Cardiac septum (tissue), 1 donor: ENCODE results near the gene SLC19A2. TPM values are rescaled to one million over a fixed set of nuclear protein-coding genes. Genes with fewer than 3 reads are reported as not detected.
"Not testable (repeated sequence)": the region's sequence is repeated elsewhere in the genome, so short reads cannot be mapped to it uniquely, and the experiment has no call there.

Experiments
- DNase-seq: peaks from one replicate; pipeline ENCODE4 v3.0.0-alpha.2; 2020; ENCODE audit warnings: low spot score
- intact Hi-C: fragments of 100-400 bp; cut with DNase I; formaldehyde crosslinking; loops from one replicate; pipeline ENCODE4 v1.14.0; 2022
- long read RNA-seq: library from polyadenylated mRNA; unstranded; transcript quantifications from one replicate; pipeline ENCODE4 v2.0.0, GENCODE V29; 2021
- total RNA-seq: library from RNA; stranded (reverse); fragmentation: NEBNext Ultra II Directional; extraction: Animal tissue kit (Norgen Biotek cat#: 25700); gene quantifications from one replicate; pipeline ENCODE4 v1.2.1, GENCODE V29; 2021
- donor health status: DM: no; HTN: no; CAD: no.

Gene SLC19A2
- total RNA-seq = 5.1 TPM
- long read RNA-seq, transcript SLC19A2-201 (6 exons, 3,671 nt) = major isoform, 7 of 10 reads
- long read RNA-seq, partial matches to known transcripts = 2 of 10 reads
- long read RNA-seq, other reads (novel, unspliced or antisense) = 1 of 10 reads

DNA sequence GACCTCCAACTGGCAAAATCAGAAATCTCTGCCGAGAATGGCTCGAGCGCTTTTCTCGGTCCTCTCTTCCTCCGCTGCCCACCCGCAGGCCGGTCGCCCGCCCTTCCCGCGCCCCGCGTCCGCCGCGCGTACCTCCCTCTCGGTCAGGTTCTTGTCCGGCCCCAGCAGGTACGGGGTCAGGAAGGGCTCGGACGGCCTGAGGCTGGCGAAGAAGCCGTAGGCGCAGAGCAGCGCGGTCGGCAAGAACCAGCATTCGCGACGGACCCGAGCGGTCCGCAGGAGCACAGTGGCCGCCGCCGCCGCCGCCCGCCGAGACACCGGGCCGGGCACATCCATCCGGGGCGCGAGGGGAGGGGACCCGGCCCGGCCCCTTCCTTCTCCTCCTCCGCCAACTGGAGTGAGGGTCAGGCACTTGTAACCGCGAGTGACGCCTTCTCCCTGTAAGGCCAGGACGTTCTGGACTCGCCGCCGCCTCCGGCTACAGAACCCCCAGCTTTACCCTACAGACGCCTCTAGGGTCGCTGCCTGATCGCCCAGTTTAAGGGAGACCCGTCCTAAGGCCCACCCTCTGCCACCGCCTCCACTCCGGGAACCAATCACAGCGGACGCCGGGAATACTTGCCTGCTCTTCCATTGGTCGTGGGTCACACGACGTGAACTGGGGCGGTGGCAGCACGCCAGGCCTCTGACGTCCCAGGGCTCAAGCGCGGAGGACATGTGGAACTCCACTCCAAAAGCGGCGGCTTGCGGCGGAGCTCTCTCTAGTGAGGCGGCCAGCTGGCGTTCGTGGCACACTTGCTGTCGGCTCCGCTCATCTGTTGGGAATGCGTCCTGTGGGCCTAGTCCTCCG lies at the start of gene SLC19A2:
Gene SLC19A2 (minus strand): TSS at position 514 of the 850 bp plus-strand sequence. CDS start 178 bp downstream, at position 336.
- intact Hi-C loops = loop anchor here (10.0 kb wide), 1 partner anchor 121 kb away; the partner anchor contains the start of genes BLZF1 and NME7
- peak; percentile 100 for DNase-seq

DNA sequence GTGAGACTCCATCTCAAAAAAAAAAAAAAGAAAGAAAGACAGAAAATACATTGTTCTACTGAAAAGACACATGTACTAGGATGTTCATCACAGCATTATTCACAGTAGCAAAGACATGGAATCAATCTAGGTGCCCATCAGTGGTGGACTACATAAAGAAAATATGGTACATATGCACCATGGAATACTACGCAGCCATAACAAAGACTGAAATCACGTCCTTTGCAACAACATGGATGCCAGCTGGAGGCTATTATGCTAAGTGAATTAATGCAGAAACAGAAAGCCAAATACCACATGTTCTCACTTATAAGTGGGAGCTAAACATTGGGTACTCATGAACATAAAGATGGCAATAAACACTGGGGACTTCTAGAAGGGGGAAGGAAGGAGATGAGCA lies 48.9 kb upstream of the SLC19A2 start:
- DNase-seq = no peak
- intact Hi-C loops = no loop called here

DNA sequence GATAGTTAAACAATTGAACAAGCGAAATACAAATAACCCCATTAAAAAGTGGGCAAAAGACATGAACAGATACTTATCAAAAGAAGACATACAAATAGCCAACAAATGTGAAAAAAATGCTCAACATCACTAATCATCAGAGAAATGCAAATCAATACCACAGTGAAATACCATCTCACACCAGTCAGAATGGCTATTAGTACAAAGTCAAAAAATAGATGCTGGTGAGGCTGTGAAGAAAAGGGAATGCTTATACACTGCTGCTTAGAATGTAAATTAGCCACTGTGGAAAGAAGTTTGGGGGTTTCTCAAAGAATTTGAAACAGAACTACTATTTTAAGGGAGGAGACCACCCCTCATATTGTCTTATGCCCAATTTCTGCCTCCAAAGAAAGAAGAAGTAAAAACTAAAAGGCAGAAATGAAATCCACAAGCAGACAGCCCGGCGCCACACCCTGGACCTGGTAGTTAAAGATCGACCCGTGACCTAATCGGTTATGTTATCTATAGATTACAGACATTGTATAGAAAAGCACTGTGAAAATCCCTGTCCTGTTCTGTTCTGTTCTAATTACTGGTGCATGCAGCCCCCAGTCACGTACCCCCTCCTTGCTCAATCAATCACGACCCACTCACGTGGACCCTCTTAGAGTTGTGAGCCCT lies 47.9 kb upstream of the SLC19A2 start:
- intact Hi-C loops = not testable (repeated sequence)

DNA sequence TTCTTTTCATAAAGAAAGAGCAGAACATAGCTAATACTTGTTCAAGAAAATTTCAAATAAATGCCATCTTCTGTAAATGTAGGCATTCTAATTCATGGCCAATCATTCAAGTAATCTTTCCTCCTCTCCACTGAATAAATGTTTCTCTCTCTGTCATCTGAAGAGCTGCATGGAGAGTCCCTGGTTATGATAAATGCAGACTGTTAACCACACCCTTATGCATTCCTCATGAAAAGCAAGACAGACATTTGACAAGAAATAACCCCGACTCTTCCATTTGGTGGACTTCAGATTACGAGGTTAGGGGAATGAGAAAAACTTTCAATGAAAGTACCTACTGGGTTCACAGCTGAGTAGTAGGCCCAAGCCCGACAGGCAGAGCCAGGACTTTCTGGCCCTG lies 44.7 kb upstream of the SLC19A2 start:
- intact Hi-C loops = no loop called here
- DNase-seq = no peak

More for the DNA sequence above, 47.9 kb upstream of the SLC19A2 start:
- not testable (repeated sequence) for DNase-seq

DNA sequence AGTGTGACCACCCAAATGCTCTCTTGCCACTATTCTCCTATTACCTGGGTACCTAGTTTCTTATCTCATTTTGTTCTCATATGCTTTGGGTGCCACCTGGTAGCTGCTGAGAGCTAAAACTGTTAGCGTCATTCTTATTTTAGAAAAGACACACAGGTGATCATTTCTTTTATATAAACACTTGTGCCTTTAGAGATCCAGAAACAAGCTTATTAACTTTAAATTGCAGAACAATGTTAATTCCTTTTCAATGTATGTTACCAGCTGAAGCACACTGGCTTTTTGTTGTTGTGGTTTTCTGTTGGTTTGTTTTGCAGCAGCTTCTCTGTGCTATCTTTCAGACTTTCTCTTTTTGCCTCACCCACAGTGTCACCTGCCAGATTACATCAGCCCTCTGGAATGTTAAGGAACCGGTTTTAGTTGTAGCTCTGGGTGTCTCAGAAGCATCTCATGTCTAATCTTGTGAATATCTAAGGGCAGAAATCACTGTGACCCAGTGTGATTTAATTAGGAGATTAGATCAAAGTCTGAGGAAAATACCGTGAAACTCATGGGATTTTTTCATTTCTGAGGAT lies 43.4 kb upstream of the SLC19A2 start:
- no peak for DNase-seq
- intact Hi-C loops = no loop called here

GRCh38 chr1:169528215-169529067 lies 42.7 kb upstream of the SLC19A2 start:
- intact Hi-C loops = no loop called here

DNA sequence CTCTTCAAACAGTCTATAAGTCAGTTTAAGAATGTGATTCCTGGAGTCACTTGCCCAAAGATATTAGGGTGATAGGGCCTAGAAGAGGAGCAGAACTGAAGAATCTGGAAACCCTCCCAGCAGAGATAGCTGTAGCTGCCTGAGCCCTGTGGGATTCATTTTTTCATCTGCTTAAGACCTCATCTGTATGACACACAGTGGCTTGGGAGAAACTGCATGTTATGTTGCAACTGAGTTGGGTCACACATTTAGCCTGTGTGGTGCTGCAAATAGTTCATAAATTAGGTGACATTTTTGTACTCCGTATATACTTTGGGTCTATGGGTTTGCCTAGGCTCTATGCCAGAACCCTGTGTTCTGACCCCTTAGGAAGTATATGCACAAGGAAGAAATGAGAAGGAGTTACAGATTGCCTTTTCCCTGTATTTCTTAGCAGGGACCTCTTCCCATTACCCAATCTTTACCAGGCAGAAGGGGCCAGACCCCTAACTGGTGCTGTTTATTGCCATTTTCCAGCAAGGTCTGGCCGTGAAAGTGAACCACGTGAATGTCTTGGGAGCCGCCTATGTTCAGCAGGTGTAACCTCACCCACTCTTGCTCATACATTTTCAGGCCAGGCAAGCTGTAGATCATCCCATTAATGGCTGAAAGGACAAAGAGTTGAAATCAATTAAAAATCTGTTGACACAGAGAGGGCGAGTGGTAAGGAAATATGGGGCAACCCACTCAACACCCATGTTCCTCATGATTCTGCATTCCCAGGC lies 41.9 kb upstream of the SLC19A2 start:
- intact Hi-C loops = no loop called here

More at GRCh38 chr1:169528215-169529067, 42.7 kb upstream of the SLC19A2 start:
- no peak for DNase-seq

GRCh38 chr1:169527001-169527400 lies 41.3 kb upstream of the SLC19A2 start:
- intact Hi-C loops = no loop called here

More for the DNA sequence above, 41.9 kb upstream of the SLC19A2 start:
- DNase-seq = no peak

GRCh38 chr1:169526120-169526832 lies 40.5 kb upstream of the SLC19A2 start:
- DNase-seq = no peak
- intact Hi-C loops = no loop called here

More at GRCh38 chr1:169527001-169527400, 41.3 kb upstream of the SLC19A2 start:
- no peak for DNase-seq

DNA sequence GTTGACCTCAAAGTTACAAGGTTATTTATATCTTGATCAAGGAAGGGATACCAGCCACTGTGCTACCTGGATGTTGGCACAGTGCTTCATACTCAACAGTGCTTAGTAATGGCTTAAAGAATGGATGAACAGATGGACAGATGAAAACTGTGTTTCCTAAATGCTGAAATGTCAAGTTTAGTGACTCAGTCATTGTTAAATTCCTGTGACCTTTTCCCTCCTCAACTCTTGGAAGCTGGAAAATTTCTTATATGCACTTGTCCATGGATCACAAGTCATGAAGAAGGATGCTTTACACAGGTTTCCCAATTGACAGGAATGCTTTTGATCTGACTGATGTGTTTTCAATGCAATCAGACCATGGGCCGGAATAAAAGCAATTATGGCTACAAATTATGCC lies 39.6 kb upstream of the SLC19A2 start:
- intact Hi-C loops = no loop called here
- DNase-seq = no peak

DNA sequence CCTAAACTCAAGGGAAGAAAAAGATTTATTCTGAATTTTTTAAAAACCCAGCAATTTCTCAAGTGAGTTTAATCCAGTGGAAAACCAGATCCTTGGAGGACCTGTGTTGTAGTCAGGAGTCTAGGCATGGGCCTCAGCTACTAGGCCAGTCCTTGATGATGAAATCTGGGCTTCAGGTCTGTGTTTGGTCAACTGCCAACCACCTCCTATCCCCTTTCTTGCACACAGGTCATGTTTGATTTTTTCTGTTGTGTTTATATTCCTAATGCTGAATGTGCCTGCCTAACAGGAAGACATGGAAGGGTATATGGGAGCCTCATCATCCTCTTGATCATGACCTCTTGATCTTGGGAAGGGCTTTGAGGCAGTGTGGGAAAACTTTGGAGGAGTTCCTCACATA lies 38.2 kb upstream of the SLC19A2 start:
- intact Hi-C loops = no loop called here
- no peak for DNase-seq

GRCh38 chr1:169521226-169521625 lies 35.5 kb upstream of the SLC19A2 start:
- DNase-seq = no peak
- intact Hi-C loops = no loop called here

DNA sequence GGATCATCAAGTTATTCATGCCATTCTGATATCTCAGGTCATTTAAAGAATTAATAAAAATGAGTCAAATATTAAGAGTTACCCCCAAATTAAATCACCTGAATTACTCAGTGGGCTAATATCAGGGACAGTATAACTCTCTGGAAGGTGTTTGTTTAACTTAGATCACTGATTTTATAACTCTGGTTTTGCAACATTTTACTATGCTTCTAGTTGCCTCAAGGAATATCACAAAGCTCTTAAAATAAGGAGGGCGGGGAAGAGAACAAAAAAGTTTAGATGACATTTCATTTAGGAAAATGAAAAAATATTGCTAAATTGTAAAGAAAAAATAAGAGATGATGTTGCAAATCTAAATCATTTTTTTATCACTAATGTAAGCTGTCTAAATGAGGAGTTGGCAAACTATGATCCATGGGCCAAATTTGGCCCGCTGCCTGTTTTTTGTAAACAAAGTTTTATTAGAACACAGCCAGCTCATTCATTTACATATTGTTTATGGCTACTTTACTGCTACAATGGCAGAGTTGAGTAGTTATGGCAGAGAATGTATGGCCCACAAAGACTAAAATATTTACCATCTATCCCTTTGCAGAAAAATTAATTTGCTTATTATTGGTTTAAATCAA lies 31.9 kb upstream of the SLC19A2 start:
- intact Hi-C loops = no loop called here

DNA sequence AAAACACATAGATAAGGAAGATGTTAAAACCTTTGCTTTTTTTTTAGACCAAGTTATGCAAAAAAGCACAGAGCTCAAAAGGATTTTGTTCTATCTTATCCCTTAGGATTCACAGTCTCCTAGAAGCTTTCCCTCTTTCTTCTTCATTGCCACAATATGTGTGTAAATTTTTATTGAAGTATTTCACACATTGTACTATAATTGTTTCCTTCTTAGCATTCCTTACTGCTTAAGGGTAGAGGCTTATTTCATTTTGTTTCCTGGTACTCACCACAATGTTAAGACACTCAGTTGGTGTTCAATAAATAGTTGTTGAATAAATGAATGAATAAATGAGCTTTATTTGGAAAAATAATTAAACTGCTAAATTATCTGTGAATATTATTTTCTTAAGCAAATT lies 29.9 kb upstream of the SLC19A2 start:
- intact Hi-C loops = no loop called here
- DNase-seq = no peak

More for the DNA sequence above, 31.9 kb upstream of the SLC19A2 start:
- no peak for DNase-seq

- DNase-seq = no peak
- intact Hi-C loops = no loop called here
Measured at GRCh38 chr1:169514566-169515270, 29.0 kb upstream of the SLC19A2 start.

GRCh38 chr1:169513208-169513607 lies 27.5 kb upstream of the SLC19A2 start:
- DNase-seq = no peak
- intact Hi-C loops = no loop called here
